Stimulated activated naive CD4-positive, alpha-beta T cell (primary cell): ENCODE data around the gene GNPTAB.

Source experiments
- DNase-seq, 6 experiments: peaks; one replicate each; lab custom pipeline; 2025; lab: John Stamatoyannopoulos, UW

GNPTAB gene

GRCh38 chr12:101804409-101804808 lies 26.4 kb downstream of the GNPTAB start:
- no peak for DNase-seq

- no peak for DNase-seq
Measured at GRCh38 chr12:101803978-101804377, 26.8 kb downstream of the GNPTAB start.

GRCh38 chr12:101802486-101802885 lies 28.3 kb downstream of the GNPTAB start:
- no peak for DNase-seq

DNA sequence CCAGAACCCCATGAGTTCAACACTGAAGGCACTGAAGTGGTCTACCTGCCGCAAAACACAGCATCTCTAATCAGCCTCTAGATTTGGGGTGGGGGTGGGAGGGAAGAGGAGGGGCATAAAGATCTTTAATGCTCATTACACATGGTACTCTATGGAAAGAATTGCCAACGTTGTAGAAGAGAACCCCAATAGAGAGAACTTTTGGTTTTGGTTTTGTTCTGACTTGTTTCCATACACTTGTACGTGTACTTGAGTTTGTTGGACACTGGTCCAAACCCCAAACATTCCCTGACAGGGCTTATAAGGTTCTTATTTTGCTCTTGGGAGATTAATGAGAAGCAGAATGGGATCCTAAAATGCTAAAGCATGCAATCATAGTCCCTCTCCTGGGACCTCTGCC lies 31.0 kb downstream of the GNPTAB start:
- DNase-seq: no peak

- DNase-seq: no peak
Measured at GRCh38 chr12:101795786-101796185, 35.0 kb downstream of the GNPTAB start.

- no peak for DNase-seq
Measured at GRCh38 chr12:101795013-101795412, 35.7 kb downstream of the GNPTAB start.

- no peak for DNase-seq
Measured at GRCh38 chr12:101794574-101794973, 36.2 kb downstream of the GNPTAB start.

DNA sequence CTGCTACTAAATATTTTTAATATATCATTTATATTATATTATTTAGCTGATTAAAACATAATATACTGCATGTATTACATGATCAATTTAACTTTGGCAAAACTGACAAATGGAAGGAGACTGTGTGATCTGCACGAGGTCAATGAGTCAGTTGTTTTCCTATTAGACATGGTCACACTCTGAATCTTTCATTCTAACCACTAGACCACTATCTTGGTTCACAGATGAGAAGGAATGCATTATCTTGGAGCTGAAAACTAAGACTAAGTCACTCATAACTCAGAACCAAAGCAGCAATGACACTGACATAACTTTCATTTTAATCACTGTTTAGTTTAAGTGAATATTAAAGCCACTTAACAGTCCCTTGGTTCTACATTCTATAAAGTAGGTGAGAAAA lies 37.4 kb downstream of the GNPTAB start:
- DNase-seq: no peak

DNA sequence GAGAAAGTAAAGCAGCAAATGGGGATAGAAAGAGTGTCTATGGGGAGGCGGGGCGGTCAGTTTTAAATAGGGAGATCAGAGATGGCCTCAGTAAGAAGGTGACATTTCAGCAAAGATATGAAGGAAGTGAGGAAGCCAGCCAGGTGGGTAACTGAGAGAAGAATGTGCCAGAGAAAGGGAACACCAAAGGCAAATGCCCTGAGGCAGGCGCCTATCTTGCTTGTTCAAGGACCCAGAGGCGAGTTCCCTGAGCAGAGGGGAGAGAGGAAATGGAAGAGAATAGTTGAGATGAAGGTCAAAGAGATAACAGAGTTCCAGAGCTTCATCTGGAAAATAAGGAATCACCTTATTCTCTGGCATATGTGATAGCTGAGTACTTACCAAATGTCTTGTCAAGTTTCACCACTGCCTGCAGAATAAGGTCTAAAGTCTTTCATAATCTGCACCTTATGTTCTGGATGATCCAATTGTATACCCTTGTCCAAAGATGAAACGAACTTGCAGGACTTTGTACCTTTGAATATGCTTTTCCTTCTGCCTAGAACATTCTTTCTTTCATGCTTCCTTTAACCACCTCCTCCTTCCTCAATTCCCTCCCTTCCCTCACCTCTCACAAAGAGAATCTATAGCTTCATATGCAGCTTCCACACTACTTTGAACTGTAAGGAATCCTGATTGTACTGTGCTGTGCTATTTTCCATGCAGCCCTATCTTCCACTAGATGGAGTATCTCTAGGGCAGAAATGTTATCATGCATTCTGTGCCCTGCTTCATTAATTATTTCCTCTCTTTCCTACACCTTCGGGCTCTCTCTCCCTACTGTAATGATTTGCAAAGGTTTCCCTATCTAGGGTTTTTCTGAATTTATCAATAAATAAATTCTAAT lies 38.5 kb downstream of the GNPTAB start:
- DNase-seq: peak in 2 of 6 experiments; percentile 5 to 21

DNA sequence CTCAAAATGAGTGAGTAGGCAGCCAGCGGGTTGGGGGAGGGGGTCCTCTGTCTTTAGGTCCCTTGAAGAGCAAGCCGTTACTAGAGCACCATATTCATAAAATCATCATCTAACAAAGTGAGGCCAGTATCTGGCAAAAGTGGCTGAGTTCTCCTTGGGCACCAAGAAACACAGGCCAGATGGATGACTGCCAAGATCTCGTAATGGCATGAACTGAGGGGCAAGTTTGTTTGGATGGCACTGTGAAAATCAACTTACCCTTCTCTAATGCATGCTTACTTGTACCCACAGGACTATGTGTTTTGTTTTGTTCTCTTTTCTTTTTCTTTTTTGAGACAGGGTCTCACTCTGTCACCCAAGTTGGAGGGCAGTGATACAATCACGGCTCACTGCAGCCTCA lies 41.6 kb downstream of the GNPTAB start:
- no peak for DNase-seq

DNA sequence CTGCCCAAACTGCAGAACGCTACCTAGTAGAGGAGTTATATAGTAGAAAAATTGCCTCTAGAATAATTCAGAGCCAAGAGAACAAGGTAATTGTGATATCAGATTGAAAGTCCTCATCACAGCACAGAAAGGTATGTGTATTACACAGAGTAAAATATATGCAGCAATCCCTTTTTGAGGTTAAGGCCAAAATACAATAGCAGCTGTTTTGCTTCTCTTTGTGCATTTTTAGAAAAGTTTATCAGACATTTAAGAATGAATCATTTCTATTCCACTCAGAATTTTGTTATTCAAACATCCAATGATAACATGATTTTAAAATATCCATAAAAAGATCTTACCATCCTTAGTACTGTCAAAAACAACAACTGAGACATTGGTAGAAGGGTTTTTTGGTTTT lies 45.1 kb downstream of the GNPTAB start:
- no peak for DNase-seq

GRCh38 chr12:101784376-101784775 lies 46.4 kb downstream of the GNPTAB start:
- DNase-seq: no peak

DNA sequence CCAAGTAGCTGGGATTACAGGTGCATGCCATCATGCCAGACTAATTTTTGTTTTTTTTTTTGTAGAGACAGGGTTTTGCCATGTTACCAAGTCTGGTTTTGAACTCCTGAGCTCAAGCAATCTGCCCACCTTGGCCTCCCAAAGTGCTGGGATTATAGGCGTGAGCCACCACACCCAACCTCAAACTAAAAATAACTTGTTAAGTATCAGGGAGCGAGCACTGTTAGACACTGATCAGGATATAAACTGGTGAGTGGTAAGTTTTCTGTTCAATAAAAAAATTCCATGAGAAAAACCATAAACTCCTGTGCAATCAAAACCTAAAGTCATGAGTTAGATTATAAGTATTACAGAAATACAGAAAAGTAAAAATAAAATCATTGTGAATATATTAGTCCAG lies 46.9 kb downstream of the GNPTAB start:
- no peak for DNase-seq

DNA sequence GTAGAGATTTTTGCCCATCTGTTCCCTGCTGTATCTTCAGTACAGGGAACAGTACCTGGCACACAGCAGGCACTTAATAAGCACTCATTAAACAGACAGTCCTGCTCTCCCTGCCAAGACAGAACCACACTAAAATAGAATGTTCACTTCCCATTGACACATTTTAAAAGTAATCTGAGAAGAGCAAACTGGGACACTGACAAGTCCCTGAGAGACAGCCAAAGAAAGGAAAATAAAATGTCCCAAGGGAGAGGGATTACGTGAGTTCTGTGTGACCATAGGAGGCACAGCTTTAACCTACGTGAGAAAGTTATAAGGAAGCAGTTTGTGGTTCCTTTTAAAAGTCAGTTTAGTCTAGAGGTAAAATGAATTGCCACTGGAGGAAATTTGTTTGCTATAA lies 47.6 kb downstream of the GNPTAB start:
- no peak for DNase-seq

- no peak for DNase-seq
Measured at GRCh38 chr12:101782273-101782731, 48.5 kb downstream of the GNPTAB start.

DNA sequence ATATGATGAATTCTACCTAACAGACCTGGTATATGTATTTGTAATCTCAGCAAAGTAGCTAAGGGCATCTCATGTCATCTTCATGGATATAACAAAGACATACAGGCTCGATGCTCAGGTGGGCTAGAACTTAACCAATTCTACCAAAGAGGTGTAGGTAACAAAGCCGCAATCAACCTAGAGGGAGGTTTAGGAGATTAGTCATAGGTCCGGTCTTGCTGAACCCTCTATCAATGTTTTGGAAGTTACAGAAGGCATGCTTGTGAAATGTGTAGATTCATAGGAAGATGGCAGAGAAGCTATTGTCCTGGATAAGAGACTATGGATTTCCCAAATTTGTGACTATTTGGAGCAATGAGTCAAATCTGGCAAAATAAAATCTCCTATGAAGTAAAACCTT lies 48.9 kb downstream of the GNPTAB start:
- DNase-seq: no peak

DNA sequence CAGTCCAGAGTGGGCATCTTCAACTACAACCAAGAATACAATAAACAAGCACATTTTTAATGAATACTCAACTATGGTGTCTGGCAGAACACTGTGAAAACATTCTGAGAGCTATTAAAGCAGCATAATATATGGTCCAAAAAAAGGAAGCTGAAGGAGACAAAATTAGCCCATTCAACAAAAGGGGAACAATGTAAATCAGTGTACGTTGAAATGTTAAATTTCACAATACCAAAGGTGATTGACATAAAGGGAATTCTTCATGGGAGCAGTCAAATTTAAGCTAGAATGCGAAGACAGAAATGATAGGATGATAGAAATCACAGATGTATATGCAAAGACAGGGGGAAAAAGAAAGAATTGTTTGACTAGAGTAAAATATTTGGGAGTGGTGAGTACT lies 50.2 kb downstream of the GNPTAB start:
- DNase-seq: no peak

DNA sequence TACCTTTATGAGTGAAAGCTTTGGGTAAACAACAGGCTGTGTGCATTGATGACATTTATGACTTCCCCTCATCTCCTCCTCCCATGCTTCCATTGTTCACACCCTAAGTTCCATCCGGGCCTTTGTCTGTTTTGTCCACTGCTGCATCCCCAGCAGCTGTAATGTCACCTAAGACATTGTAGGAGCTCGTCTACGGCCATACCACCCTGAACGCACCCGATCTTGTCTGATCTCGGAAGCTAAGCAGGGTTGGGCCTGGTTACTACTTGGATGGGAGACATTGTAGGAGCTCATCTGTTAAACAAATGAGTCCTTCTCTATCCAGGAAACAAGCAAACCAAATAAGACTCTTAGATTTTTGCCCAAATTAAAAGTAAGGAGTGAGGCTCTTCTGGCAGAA lies 51.1 kb downstream of the GNPTAB start:
- DNase-seq: no peak

DNA sequence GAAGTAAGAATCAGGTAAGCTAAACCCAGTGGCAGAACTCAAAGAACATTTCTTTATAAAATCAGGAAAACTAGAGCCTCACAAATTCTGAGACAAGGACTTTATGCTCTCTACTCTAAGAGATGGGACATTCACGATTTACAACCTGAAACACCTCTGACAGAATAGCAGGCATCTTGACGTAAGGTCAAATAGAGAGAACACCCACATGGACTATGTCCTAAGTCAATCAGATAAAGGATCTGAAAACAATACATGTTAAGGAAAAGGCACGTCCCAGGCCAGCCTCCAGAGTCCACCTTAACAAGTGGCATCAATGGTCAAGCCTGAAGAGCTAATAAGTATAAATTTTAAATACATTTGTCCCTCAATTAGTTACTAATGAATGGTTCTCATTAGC lies 51.6 kb downstream of the GNPTAB start:
- DNase-seq: no peak

DNA sequence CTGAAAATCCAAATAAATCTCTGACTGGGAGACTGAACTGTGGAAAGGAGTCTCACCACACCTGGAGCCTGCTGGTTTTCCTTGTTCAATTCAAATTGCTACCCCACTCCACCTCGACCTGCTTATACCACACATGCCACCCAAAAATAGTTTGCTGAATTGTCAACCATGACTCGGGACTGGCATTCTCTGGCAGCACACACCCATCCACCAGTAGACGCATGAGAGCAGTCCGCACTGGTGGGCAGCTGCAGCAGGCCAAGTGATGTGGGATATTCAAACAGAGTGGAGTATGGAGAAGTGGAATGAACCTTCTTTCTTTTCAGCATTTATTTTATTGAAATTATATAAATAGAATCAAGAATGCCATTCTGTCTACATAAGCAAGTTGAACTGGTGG lies 52.8 kb downstream of the GNPTAB start:
- no peak for DNase-seq

DNA sequence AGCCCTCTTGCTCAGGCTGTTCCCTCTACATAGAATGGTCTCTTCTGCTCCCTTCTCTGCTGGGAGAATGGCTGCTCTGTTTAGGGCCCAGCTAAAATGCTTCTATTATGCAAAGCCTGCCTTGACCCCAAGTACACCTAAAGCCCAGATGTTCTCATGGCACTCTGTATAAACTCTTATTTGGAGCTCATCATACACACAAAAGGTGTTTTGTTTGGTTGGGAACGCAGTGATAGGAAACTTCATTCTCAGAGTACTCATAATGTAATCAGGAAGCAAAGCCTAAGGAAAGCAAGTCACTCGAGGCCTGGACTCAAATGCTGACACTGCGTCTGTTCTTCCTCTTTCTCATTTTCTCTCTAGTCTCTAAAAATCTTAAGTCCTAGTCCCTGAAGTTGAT lies 53.3 kb downstream of the GNPTAB start:
- DNase-seq: no peak

DNA sequence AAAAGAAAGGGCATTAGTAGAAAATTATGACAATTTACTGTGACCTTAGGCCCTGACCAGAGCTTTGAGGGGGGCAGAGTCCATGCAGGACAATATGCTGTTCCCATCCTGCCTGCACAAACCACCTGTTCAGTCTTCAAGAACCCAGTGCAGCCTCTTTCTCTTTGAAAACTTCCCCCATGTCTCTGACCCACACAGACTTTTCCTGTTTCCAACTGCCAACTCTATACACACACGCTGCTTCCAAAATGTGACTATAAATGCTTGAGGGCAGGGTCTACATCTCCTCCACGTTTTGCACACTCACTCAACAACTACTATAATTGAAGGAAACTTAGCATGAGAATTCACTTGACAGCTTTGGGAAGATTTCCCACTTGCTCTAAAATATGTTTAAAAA lies 54.9 kb downstream of the GNPTAB start:
- DNase-seq: no peak

DNA sequence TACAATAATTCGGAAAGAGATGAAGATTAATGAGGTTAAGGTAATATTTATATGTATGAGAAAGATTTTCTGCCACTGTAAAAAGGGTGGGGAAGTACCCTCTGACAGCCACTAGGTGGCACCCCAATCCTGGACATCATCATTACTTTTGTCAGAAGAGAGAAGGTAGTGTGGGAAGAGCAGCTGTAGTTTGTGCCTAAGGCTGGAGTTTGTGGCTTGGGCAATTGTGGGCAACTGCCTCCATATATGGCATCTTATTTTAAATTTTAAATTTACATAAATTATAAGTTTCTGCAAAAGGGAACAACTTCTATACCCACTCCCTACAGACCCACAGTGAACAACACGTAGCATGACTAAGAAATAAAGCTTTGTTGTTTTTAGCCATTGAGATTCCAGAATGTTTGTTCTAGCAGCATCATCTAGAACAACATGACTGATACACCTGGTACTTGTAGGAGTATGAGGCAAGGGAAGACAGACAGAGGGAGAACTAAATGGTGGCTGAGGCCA lies 57.1 kb downstream of the GNPTAB start:
- DNase-seq: peak; percentile 28 to 82 (median 54)
